Measurements from ENCODE around the gene CCR7.

CCR7 gene

GRCh38 chr17:40551091-40551878 lies 14.0 kb downstream of the CCR7 start:
- peak overlapping the region; percentile 29 for H3K27ac ChIP-seq
- no peak for DNase-seq (ENCODE audit: low spot score)
- ChIA-PET POLR2A (ENCODE audit: low non-redundant PET) (interaction anchor here (0.6 kb wide), 1 partner anchor 18 kb away, joined by 3 read pairs; no protein-coding TSS in a partner anchor), CTCF (interaction anchor here (0.6 to 1.2 kb wide), 5 partner anchors 9 to 74 kb away, joined by 3 read pairs; no protein-coding TSS in a partner anchor)
- TF ChIP-seq CTCF (conservative IDR thresholded peaks at IDR 0.05; ENCODE audit: low read depth) = no peak

GRCh38 chr17:40550608-40551007 lies 14.7 kb downstream of the CCR7 start:
- no peak overlapping the region for H3K27ac ChIP-seq
- POLR2A ChIA-PET (ENCODE audit: low non-redundant PET) = no interaction called here

GRCh38 chr17:40548982-40549685 lies 16.1 kb downstream of the CCR7 start:
- DNase-seq (ENCODE audit: low spot score) = no peak
- ChIA-PET POLR2A (ENCODE audit: low non-redundant PET) (interaction anchor here (0.6 kb wide), 2 partner anchors 36 to 65 kb away, joined by 3 to 4 read pairs; no protein-coding TSS in a partner anchor), CTCF (interaction anchor here (0.7 to 2.8 kb wide), 4 partner anchors 11 to 1114 kb away, joined by 3 to 28 read pairs (median 7); no protein-coding TSS in a partner anchor)
- peak overlapping the region; percentile 94 for H3K27ac ChIP-seq
- no peak for TF ChIP-seq CTCF (conservative IDR thresholded peaks at IDR 0.05; ENCODE audit: low read depth)

More at GRCh38 chr17:40550608-40551007, 14.7 kb downstream of the CCR7 start:
- no peak for DNase-seq (ENCODE audit: low spot score)
- CTCF ChIA-PET = interaction anchor here (0.7 kb wide), 1 partner anchor 65 kb away, joined by 3 read pairs; no protein-coding TSS in a partner anchor
- no peak for TF ChIP-seq CTCF (conservative IDR thresholded peaks at IDR 0.05; ENCODE audit: low read depth)

- CTCF ChIA-PET = interaction anchor here (0.5 to 2.8 kb wide), 4 partner anchors 10 to 1097 kb away, joined by 3 to 28 read pairs (median 8); no protein-coding TSS in a partner anchor
- H3K27ac ChIP-seq = peak overlapping the region; percentile 94
- POLR2A ChIA-PET (ENCODE audit: low non-redundant PET) = interaction anchor here (0.6 to 1.1 kb wide), 2 partner anchors 53 to 65 kb away, joined by 3 to 4 read pairs; no protein-coding TSS in a partner anchor
- no peak for DNase-seq (ENCODE audit: low spot score)
- TF ChIP-seq CTCF (conservative IDR thresholded peaks at IDR 0.05; ENCODE audit: low read depth) = no peak
Measured at GRCh38 chr17:40548491-40548981, 16.7 kb downstream of the CCR7 start.

- H3K27ac ChIP-seq = peak overlapping the region; percentile 94
- DNase-seq (ENCODE audit: low spot score) = no peak
- POLR2A ChIA-PET (ENCODE audit: low non-redundant PET) = interaction anchor here (1.1 to 1.2 kb wide), 2 partner anchors 46 to 53 kb away, joined by 3 to 5 read pairs; partner anchors contain the start of gene TNS4
- no peak for TF ChIP-seq CTCF (conservative IDR thresholded peaks at IDR 0.05; ENCODE audit: low read depth)
- CTCF ChIA-PET = interaction anchor here (0.5 to 2.8 kb wide), 5 partner anchors 9 to 1098 kb away, joined by 3 to 28 read pairs (median 5); no protein-coding TSS in a partner anchor
Measured at GRCh38 chr17:40547785-40548478, 17.3 kb downstream of the CCR7 start.

Measured in RWPE1 (cell line).